OCI-LY1 (cell line): Measurements from ENCODE around the gene EVC2.

Experiments used
- H2AFZ ChIP-seq: fragments of 200-600 bp; sonication (generic), shearing (Covaris generic); 2 replicates; pipeline ENCODE4 v1.6.0; 2014; ENCODE audit warnings: antibody characterized with exemption, mild to moderate bottlenecking, low read length
- H3F3A ChIP-seq: fragments of 200-600 bp; sonication (generic), shearing (Covaris generic); 2 replicates; pipeline ENCODE4 v1.6.0; 2014; ENCODE audit warnings: mild to moderate bottlenecking, antibody characterized with exemption, low read length, moderate library complexity; ENCODE audit not compliant: insufficient read depth
- H3K27ac ChIP-seq: fragments of 200-600 bp; sonication (generic); 2 replicates; pipeline ENCODE4 v1.5.1; 2014; ENCODE audit warnings: low read length, mixed run types, mild to moderate bottlenecking, low read depth; ENCODE audit not compliant: poor library complexity, severe bottlenecking
- H3K27me3 ChIP-seq: fragments of 200-600 bp; sonication (generic); 2 replicates; pipeline ENCODE4 v1.6.0; 2014; ENCODE audit warnings: antibody characterized with exemption, mild to moderate bottlenecking, low read length, moderate library complexity; ENCODE audit not compliant: insufficient read depth
- H3K36me3 ChIP-seq: fragments of 200-600 bp; sonication (generic); 2 replicates; pipeline ENCODE4 v1.6.1; 2014; ENCODE audit warnings: mild to moderate bottlenecking, antibody characterized with exemption, low read length, moderate library complexity, mixed read lengths; ENCODE audit not compliant: insufficient read depth
- H3K4me1 ChIP-seq: fragments of 200-600 bp; sonication (generic); 2 replicates; pipeline ENCODE4 v1.5.1; 2014; ENCODE audit warnings: mild to moderate bottlenecking, low read length, moderate library complexity; ENCODE audit not compliant: insufficient read depth, severe bottlenecking
- H3K4me2 ChIP-seq: fragments of 200-600 bp; sonication (generic), shearing (Covaris generic); 2 replicates; pipeline ENCODE4 v1.6.1; 2014; ENCODE audit warnings: low read length
- H3K4me3 ChIP-seq: fragments of 200-600 bp; sonication (generic); 2 replicates; pipeline ENCODE4 v1.5.1; 2014; ENCODE audit warnings: low read length, low read depth, mild to moderate bottlenecking, mixed read lengths; ENCODE audit not compliant: poor library complexity, severe bottlenecking
- H3K79me2 ChIP-seq: fragments of 200-600 bp; shearing (Covaris generic); 2 replicates; pipeline ENCODE4 v1.6.1; 2016; ENCODE audit warnings: mixed run types, low read length, mixed read lengths; ENCODE audit not compliant: insufficient read depth
- H3K9ac ChIP-seq: fragments of 200-600 bp; sonication (generic), shearing (Covaris generic); 2 replicates; pipeline ENCODE4 v1.6.1; 2014; ENCODE audit warnings: mild to moderate bottlenecking, low read length, mixed read lengths
- H3K9me2 ChIP-seq: fragments of 200-600 bp; sonication (generic), shearing (Covaris generic); 2 replicates; pipeline ENCODE4 v1.6.1; 2014; ENCODE audit warnings: low read depth, mild to moderate bottlenecking, low read length, mixed read lengths
- H3K9me3 ChIP-seq: fragments of 200-600 bp; shearing (Covaris generic); 2 replicates; pipeline ENCODE4 v1.6.1; 2014; ENCODE audit warnings: low read length, mixed read lengths
- H4K20me1 ChIP-seq: fragments of 200-600 bp; sonication (generic), shearing (Covaris generic); 2 replicates; pipeline ENCODE4 v1.6.0; 2016; ENCODE audit warnings: mild to moderate bottlenecking, low read length; ENCODE audit not compliant: insufficient read depth
- EZH2 ChIP-seq: fragments of 200-600 bp; sonication (generic), shearing (Covaris generic); IDR thresholded peaks from 2 replicates; pipeline ENCODE4 v1.8.0; 2017; ENCODE audit warnings: borderline replicate concordance, mixed run types, mild to moderate bottlenecking, antibody characterized with exemption, low read length, moderate library complexity, mixed read lengths
- TF ChIP-seq, protein P1 (sequence below): fragments of 200-600 bp; sonication (generic), shearing (Covaris generic); IDR thresholded peaks from 2 replicates; pipeline ENCODE4 v1.5.1; 2017; ENCODE audit warnings: mild to moderate bottlenecking, antibody characterized with exemption, low read length, moderate library complexity, mixed read lengths

EVC2 gene

DNA sequence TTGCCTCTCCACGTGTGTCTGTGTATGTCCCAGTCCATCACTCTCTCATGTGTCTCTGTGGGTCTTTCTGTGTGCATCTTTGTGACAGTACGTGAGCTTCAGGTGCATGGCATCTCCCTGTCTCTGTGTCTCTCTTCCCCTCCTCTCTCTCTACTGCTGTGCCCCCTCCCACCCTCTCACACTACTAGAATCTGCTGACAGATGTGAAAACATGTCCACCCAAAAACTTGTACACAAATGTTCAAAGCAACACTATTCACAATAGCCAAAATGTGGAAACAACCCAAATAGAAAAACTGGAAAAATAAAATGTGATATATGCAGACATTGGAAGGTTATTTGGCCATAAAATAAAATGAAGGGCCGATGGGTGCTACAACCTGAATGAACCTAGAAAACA is 12.6 kb upstream of the EVC2 start:
- Histone ChIP-seq H3F3A (no peaks in the 10 kb centered on the region), H3K36me3 (peaks cover 15% of the 10 kb centered on the region), H3K79me2 (no peaks in the 10 kb centered on the region), H3K27ac (no peak overlapping the region), H3K9ac (no peak overlapping the region), H3K27me3 (no peaks in the 10 kb centered on the region), H2AFZ (no peak overlapping the region), H3K9me2 (no peaks in the 10 kb centered on the region), H3K9me3 (no peaks in the 10 kb centered on the region), H3K4me3 (no peak overlapping the region), H4K20me1 (no peaks in the 10 kb centered on the region), H3K4me2 (no peak overlapping the region), H3K4me1 (peaks cover 11% of the 10 kb centered on the region)
- TF ChIP-seq, protein P1, sequence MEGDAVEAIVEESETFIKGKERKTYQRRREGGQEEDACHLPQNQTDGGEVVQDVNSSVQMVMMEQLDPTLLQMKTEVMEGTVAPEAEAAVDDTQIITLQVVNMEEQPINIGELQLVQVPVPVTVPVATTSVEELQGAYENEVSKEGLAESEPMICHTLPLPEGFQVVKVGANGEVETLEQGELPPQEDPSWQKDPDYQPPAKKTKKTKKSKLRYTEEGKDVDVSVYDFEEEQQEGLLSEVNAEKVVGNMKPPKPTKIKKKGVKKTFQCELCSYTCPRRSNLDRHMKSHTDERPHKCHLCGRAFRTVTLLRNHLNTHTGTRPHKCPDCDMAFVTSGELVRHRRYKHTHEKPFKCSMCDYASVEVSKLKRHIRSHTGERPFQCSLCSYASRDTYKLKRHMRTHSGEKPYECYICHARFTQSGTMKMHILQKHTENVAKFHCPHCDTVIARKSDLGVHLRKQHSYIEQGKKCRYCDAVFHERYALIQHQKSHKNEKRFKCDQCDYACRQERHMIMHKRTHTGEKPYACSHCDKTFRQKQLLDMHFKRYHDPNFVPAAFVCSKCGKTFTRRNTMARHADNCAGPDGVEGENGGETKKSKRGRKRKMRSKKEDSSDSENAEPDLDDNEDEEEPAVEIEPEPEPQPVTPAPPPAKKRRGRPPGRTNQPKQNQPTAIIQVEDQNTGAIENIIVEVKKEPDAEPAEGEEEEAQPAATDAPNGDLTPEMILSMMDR = no peak
- no peak for TF ChIP-seq EZH2

DNA sequence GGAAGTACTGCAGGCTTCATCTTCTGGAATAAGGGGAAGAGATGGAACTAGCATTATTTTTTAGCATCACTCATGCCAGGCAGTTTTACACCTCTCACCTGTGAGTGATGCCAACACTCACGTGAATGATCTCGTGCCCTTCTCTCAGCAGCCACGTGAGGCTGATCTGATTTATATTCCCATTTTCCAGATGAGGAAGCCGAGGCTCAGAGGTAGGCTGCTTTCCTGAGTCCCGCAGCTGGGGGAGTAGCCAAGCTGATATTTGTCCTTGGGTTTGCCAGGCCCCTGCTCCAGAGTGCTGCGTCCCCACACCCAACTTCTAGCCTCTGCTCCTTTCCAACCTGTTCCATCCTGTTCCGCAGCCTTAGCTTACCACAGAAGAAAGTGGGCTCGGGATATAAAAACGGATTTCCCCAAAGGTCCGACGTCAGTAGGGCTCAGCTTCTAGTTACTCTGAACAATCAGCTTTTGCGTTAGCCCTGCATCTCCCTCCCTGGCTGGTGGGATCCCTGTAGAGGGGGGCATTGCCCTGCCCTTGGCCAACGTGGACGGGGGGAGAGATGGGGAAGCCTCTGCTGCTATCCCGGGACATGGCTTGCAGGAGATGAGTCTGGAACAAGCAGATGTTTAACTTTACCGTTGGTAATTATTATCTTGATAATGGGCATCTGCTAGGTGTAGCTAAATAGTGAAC is 11.9 kb upstream of the EVC2 start:
- no peaks in the 10 kb centered on the region for H3K27me3 ChIP-seq
- peaks cover 14% of the 10 kb centered on the region for H3K36me3 ChIP-seq
- H3K4me1 ChIP-seq = peaks cover 11% of the 10 kb centered on the region
- no peak overlapping the region for H3K4me2 ChIP-seq
- no peak overlapping the region for H3K9ac ChIP-seq
- H3F3A ChIP-seq = no peaks in the 10 kb centered on the region
- no peaks in the 10 kb centered on the region for H3K9me3 ChIP-seq
- no peak overlapping the region for H2AFZ ChIP-seq
- no peaks in the 10 kb centered on the region for H4K20me1 ChIP-seq
- H3K4me3 ChIP-seq = no peak overlapping the region
- H3K79me2 ChIP-seq = no peaks in the 10 kb centered on the region
- no peak overlapping the region for H3K27ac ChIP-seq
- TF ChIP-seq EZH2 = no peak
- TF ChIP-seq, protein P1 = no peak
- no peaks in the 10 kb centered on the region for H3K9me2 ChIP-seq

DNA sequence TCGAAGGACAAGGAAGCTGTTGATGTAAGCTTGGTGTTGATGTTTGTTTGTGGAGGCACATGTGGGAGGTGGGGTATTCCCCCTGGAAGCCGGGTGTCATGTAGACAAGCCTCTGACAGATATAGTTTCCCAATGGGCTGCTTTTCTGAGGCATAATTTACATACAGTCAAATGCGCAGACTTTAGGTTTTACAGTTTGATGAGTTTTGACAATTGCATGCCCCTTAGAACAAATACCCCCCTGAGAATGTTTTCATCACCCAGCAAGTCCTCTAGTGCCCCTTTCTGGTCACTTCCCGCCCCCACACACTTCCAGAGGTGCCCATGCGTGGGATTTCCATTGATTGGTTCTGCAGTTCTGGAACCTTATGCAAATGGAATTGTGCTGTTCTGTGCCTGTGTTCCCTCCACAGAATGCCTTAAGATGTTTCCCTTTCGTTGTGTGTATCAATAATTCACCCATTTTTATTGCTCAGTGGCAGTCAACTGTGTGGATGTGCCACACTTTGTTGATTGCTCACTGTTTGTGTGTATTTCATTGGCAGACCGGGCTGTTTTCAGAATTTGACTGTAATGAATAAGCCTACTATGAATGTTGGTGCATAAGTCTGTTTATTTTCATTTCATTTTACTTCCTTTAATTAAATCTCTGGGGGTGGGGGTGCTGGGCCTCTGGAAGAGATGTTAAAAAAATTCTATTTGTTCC is 11.1 kb upstream of the EVC2 start:
- Histone ChIP-seq H3K27ac (no peak overlapping the region), H3K9ac (no peak overlapping the region), H3K36me3 (peaks cover 12% of the 10 kb centered on the region), H3K79me2 (no peaks in the 10 kb centered on the region), H3F3A (no peaks in the 10 kb centered on the region), H3K4me2 (no peak overlapping the region), H3K9me2 (no peaks in the 10 kb centered on the region), H2AFZ (no peak overlapping the region), H4K20me1 (no peaks in the 10 kb centered on the region), H3K9me3 (no peaks in the 10 kb centered on the region), H3K27me3 (no peaks in the 10 kb centered on the region), H3K4me1 (peaks cover 11% of the 10 kb centered on the region), H3K4me3 (no peak overlapping the region)
- TF ChIP-seq, protein P1 = no peak
- TF ChIP-seq EZH2 = no peak
